Activated T-helper 17 cell treated with anti-CD3 and anti-CD28 coated beads, Interleukin-2, amount 50 U/mL, for 72 hours (primary cell): ENCODE results near the gene SORL1. TPM values are rescaled to one million over a fixed set of nuclear protein-coding genes. Genes with fewer than 3 reads are reported as not detected.
A peak's percentile ranks its signal among the peaks of the same experiment; 100 is the strongest.

ENCODE experiments used
- ATAC-seq: fragments of 150-1000 bp; cut with Tn5 transposase; replicated peaks from 2 replicates; pipeline ENCODE4 v1.10.0; 2021; ENCODE audit warnings: mild to moderate bottlenecking, moderate library complexity
- H3K27ac Mint-ChIP-seq: one replicate; pipeline ENCODE4 v1.8.0; 2022; ENCODE audit warnings: mixed read lengths
- H3K27me3 Mint-ChIP-seq: one replicate; pipeline ENCODE4 v1.8.0; 2022; ENCODE audit warnings: mixed read lengths
- H3K36me3 Mint-ChIP-seq: one replicate; pipeline ENCODE4 v1.8.0; 2022; ENCODE audit warnings: low read depth, mild to moderate bottlenecking, mixed read lengths
- H3K4me1 Mint-ChIP-seq: one replicate; pipeline ENCODE4 v1.8.0; 2022; ENCODE audit warnings: mixed read lengths
- H3K4me3 Mint-ChIP-seq: one replicate; pipeline ENCODE4 v1.8.0; 2022; ENCODE audit warnings: mild to moderate bottlenecking, mixed read lengths
- H3K9me3 Mint-ChIP-seq: one replicate; pipeline ENCODE4 v1.8.0; 2022; ENCODE audit warnings: mixed read lengths
- total RNA-seq, 2 donors: library from RNA; stranded (reverse); gene quantifications; one replicate each; pipeline ENCODE4 v1.2.3, GENCODE V29; 2022

The SORL1 gene
- total RNA-seq, 2 donors from 2014 or later = 47.1 to 98.5 TPM

- H3K27me3 Mint-ChIP-seq = no peaks in the 10 kb centered on the region
- no peak for ATAC-seq
- H3K27ac Mint-ChIP-seq = no peak overlapping the region
- H3K9me3 Mint-ChIP-seq = no peaks in the 10 kb centered on the region
- H3K36me3 Mint-ChIP-seq = peaks cover 94% of the 10 kb centered on the region
- H3K4me3 Mint-ChIP-seq = no peak overlapping the region
- no peaks in the 10 kb centered on the region for H3K4me1 Mint-ChIP-seq
These were observed 152.0 kb downstream of the SORL1 start for GRCh38 chr11:121604152-121604551.

GRCh38 chr11:121606354-121606753 is 154.2 kb downstream of the SORL1 start:
- Mint-ChIP-seq H3K4me1 (no peaks in the 10 kb centered on the region), H3K9me3 (no peaks in the 10 kb centered on the region), H3K4me3 (no peak overlapping the region), H3K27me3 (no peaks in the 10 kb centered on the region), H3K27ac (no peak overlapping the region), H3K36me3 (peaks cover 99% of the 10 kb centered on the region)
- ATAC-seq = no peak

GRCh38 chr11:121607341-121607740 is 155.2 kb downstream of the SORL1 start:
- Mint-ChIP-seq H3K27ac (no peak overlapping the region), H3K4me3 (no peak overlapping the region), H3K9me3 (no peaks in the 10 kb centered on the region), H3K4me1 (no peaks in the 10 kb centered on the region), H3K36me3 (peaks cover 99% of the 10 kb centered on the region), H3K27me3 (no peaks in the 10 kb centered on the region)
- no peak for ATAC-seq

GRCh38 chr11:121608545-121609098 is 156.5 kb downstream of the SORL1 start:
- ATAC-seq = no peak
- H3K36me3 Mint-ChIP-seq = peaks cover 99% of the 10 kb centered on the region
- H3K27me3 Mint-ChIP-seq = no peaks in the 10 kb centered on the region
- H3K4me3 Mint-ChIP-seq = no peak overlapping the region
- peak overlapping the region; percentile 2 for H3K27ac Mint-ChIP-seq
- no peaks in the 10 kb centered on the region for H3K9me3 Mint-ChIP-seq
- no peaks in the 10 kb centered on the region for H3K4me1 Mint-ChIP-seq

- ATAC-seq = no peak
- H3K36me3 Mint-ChIP-seq = peaks cover 100% of the 10 kb centered on the region
- H3K27ac Mint-ChIP-seq = no peak overlapping the region
- no peaks in the 10 kb centered on the region for H3K4me1 Mint-ChIP-seq
- H3K4me3 Mint-ChIP-seq = no peak overlapping the region
- no peaks in the 10 kb centered on the region for H3K9me3 Mint-ChIP-seq
- no peaks in the 10 kb centered on the region for H3K27me3 Mint-ChIP-seq
These were observed 158.6 kb downstream of the SORL1 start for GRCh38 chr11:121610706-121611105.

- Mint-ChIP-seq H3K27ac (no peak overlapping the region), H3K36me3 (peaks cover 100% of the 10 kb centered on the region), H3K27me3 (no peaks in the 10 kb centered on the region), H3K4me3 (no peak overlapping the region), H3K9me3 (no peaks in the 10 kb centered on the region), H3K4me1 (no peaks in the 10 kb centered on the region)
- ATAC-seq = no peak
These were observed 159.1 kb downstream of the SORL1 start for GRCh38 chr11:121611242-121611641.

- peak overlapping the region; percentile 49 for H3K27ac Mint-ChIP-seq
- H3K27me3 Mint-ChIP-seq = no peaks in the 10 kb centered on the region
- no peak for ATAC-seq
- H3K4me1 Mint-ChIP-seq = no peaks in the 10 kb centered on the region
- H3K4me3 Mint-ChIP-seq = no peak overlapping the region
- H3K36me3 Mint-ChIP-seq = peaks cover 100% of the 10 kb centered on the region
- H3K9me3 Mint-ChIP-seq = no peaks in the 10 kb centered on the region
These were observed 161.6 kb downstream of the SORL1 start for GRCh38 chr11:121613724-121614123.

GRCh38 chr11:121614636-121615240 is 162.6 kb downstream of the SORL1 start:
- no peak overlapping the region for H3K4me3 Mint-ChIP-seq
- ATAC-seq = no peak
- H3K27ac Mint-ChIP-seq = peak overlapping the region; percentile 6
- H3K27me3 Mint-ChIP-seq = no peaks in the 10 kb centered on the region
- no peaks in the 10 kb centered on the region for H3K9me3 Mint-ChIP-seq
- H3K36me3 Mint-ChIP-seq = peaks cover 99% of the 10 kb centered on the region
- no peaks in the 10 kb centered on the region for H3K4me1 Mint-ChIP-seq

- H3K36me3 Mint-ChIP-seq = peaks cover 97% of the 10 kb centered on the region
- H3K4me3 Mint-ChIP-seq = no peak overlapping the region
- no peaks in the 10 kb centered on the region for H3K27me3 Mint-ChIP-seq
- H3K9me3 Mint-ChIP-seq = no peaks in the 10 kb centered on the region
- no peak for ATAC-seq
- H3K4me1 Mint-ChIP-seq = no peaks in the 10 kb centered on the region
- H3K27ac Mint-ChIP-seq = peak overlapping the region; percentile 6
These were observed 163.4 kb downstream of the SORL1 start for GRCh38 chr11:121615501-121615900.

GRCh38 chr11:121618516-121618915 is 166.4 kb downstream of the SORL1 start:
- H3K4me3 Mint-ChIP-seq = no peak overlapping the region
- H3K27me3 Mint-ChIP-seq = no peaks in the 10 kb centered on the region
- H3K36me3 Mint-ChIP-seq = peaks cover 97% of the 10 kb centered on the region
- no peaks in the 10 kb centered on the region for H3K9me3 Mint-ChIP-seq
- no peak for ATAC-seq
- no peaks in the 10 kb centered on the region for H3K4me1 Mint-ChIP-seq
- H3K27ac Mint-ChIP-seq = no peak overlapping the region

- Mint-ChIP-seq H3K27me3 (no peaks in the 10 kb centered on the region), H3K4me1 (no peaks in the 10 kb centered on the region), H3K4me3 (no peak overlapping the region), H3K36me3 (peaks cover 100% of the 10 kb centered on the region), H3K27ac (peak overlapping the region; percentile 29), H3K9me3 (no peaks in the 10 kb centered on the region)
- no peak for ATAC-seq
These were observed 173.8 kb downstream of the SORL1 start for GRCh38 chr11:121625777-121626506.

GRCh38 chr11:121626507-121626875 is 174.4 kb downstream of the SORL1 start:
- no peak for ATAC-seq
- no peaks in the 10 kb centered on the region for H3K27me3 Mint-ChIP-seq
- H3K9me3 Mint-ChIP-seq = no peaks in the 10 kb centered on the region
- no peak overlapping the region for H3K4me3 Mint-ChIP-seq
- no peaks in the 10 kb centered on the region for H3K4me1 Mint-ChIP-seq
- peaks cover 100% of the 10 kb centered on the region for H3K36me3 Mint-ChIP-seq
- no peak overlapping the region for H3K27ac Mint-ChIP-seq

- Mint-ChIP-seq H3K4me3 (no peak overlapping the region), H3K4me1 (no peaks in the 10 kb centered on the region), H3K9me3 (no peaks in the 10 kb centered on the region), H3K27ac (no peak overlapping the region), H3K27me3 (no peaks in the 10 kb centered on the region), H3K36me3 (peaks cover 100% of the 10 kb centered on the region)
- no peak for ATAC-seq
These were observed 174.9 kb downstream of the SORL1 start for GRCh38 chr11:121626980-121627379.

GRCh38 chr11:121630041-121630440 is 177.9 kb downstream of the SORL1 start:
- no peak overlapping the region for H3K27ac Mint-ChIP-seq
- H3K4me1 Mint-ChIP-seq = no peaks in the 10 kb centered on the region
- H3K27me3 Mint-ChIP-seq = no peaks in the 10 kb centered on the region
- H3K4me3 Mint-ChIP-seq = no peak overlapping the region
- no peaks in the 10 kb centered on the region for H3K9me3 Mint-ChIP-seq
- ATAC-seq = no peak
- peaks cover 86% of the 10 kb centered on the region for H3K36me3 Mint-ChIP-seq

- no peak overlapping the region for H3K27ac Mint-ChIP-seq
- H3K9me3 Mint-ChIP-seq = no peaks in the 10 kb centered on the region
- ATAC-seq = no peak
- no peaks in the 10 kb centered on the region for H3K27me3 Mint-ChIP-seq
- H3K4me1 Mint-ChIP-seq = no peaks in the 10 kb centered on the region
- H3K36me3 Mint-ChIP-seq = peaks cover 72% of the 10 kb centered on the region
- H3K4me3 Mint-ChIP-seq = no peak overlapping the region
These were observed 179.3 kb downstream of the SORL1 start for GRCh38 chr11:121631456-121631855.
